H1 (cell line): ENCODE measurements around the gene SPOCK2. TPM values are rescaled to one million over a fixed set of nuclear protein-coding genes. Genes with fewer than 3 reads are reported as not detected.

Experiments
- GABPA ChIP-seq: IDR thresholded peaks from 2 replicates; pipeline ENCODE4 v1.6.1; 2011; ENCODE audit warnings: mild to moderate bottlenecking, low read length, moderate library complexity, borderline replicate concordance; ENCODE audit not compliant: insufficient read depth
- polyA plus RNA-seq, 7 experiments: library from polyadenylated mRNA; depleted of rRNA in 3 of 7; stranded (reverse) in 5 of 7; unstranded in 2 of 7; fragments of >200 nt in 5 of 7; fragments of 200-250 nt in 2 of 7; gene quantifications; 1 replicate in 5 of 7; 2 replicates in 1 of 7; 4 replicates in 1 of 7; pipeline versions ENCODE4 v1.2.1 to v1.2.3, GENCODE V29; 2011 to 2013; ENCODE audit warnings: missing spikeins in 2 of 7, mixed read lengths in 2 of 7
- total RNA-seq: library from RNA; stranded (reverse); fragmentation: NEBNext Ultra II Directional; extraction: Animal tissue kit (Norgen Biotek cat#: 25700); gene quantifications from 2 replicates; pipeline ENCODE4 v1.2.1, GENCODE V29; 2021
- TF ChIP-seq, protein P1 (sequence below), 3 experiments: IDR thresholded peaks; 1 replicate in 2 of 3; 2 replicates in 1 of 3; pipeline versions ENCODE4 v1.5.1 to v1.6.1; 2011; ENCODE audit warnings: low read length in 3 of 3, mild to moderate bottlenecking in 3 of 3, inconsistent platforms in 2 of 3, low read depth in 1 of 3, moderate library complexity in 1 of 3; ENCODE audit not compliant: insufficient read depth in 1 of 3; ENCODE audit errors: control extremely low read depth in 1 of 3

SPOCK2 gene
- total and polyA plus RNA-seq, 2 of the 8 experiments (the other 6 are each of a cell fraction or from before 2014, with no cell fraction given), result 1.5 to 1.9 TPM

DNA sequence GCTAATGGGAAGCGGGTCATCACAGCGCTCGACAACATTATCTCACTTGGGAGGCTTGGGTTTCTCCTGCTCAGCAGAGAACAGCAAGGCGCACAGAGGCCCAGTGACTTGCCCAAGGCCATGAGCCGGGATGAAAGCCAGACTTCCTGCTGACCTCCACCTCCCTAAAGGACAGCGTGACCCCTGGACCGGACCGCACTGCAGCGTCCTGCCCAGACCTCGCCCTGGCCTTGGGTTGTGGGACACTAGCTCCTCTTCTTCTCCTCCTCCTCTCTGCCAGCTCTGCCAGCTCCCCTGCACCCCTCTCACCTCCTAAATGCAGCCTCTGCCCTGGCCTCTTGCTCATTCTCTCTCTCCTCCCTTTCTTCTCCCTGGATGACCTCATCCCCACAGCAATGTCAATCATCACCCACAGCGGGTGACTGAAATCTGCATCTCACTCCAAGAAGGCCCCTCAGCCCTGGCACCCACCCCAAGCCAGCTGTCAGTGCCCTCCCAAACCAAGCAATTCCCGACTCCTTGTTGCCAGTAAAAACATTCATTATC is 19.4 kb downstream of the SPOCK2 start (continued):
- TF ChIP-seq GABPA, result no peak
- TF ChIP-seq, protein P1, sequence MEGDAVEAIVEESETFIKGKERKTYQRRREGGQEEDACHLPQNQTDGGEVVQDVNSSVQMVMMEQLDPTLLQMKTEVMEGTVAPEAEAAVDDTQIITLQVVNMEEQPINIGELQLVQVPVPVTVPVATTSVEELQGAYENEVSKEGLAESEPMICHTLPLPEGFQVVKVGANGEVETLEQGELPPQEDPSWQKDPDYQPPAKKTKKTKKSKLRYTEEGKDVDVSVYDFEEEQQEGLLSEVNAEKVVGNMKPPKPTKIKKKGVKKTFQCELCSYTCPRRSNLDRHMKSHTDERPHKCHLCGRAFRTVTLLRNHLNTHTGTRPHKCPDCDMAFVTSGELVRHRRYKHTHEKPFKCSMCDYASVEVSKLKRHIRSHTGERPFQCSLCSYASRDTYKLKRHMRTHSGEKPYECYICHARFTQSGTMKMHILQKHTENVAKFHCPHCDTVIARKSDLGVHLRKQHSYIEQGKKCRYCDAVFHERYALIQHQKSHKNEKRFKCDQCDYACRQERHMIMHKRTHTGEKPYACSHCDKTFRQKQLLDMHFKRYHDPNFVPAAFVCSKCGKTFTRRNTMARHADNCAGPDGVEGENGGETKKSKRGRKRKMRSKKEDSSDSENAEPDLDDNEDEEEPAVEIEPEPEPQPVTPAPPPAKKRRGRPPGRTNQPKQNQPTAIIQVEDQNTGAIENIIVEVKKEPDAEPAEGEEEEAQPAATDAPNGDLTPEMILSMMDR (IDR thresholded peaks at IDR 0.05; ENCODE audit: control extremely low read depth in 1 of 3, insufficient read depth in 1 of 3, low read depth in 1 of 3, low read length in 3 of 3), result no peak
